GM12891 (cell line): ENCODE data around the gene TMX1.
A peak's percentile ranks its signal among the peaks of the same experiment; 100 is the strongest.

Source experiments
- DNase-seq: peaks from one replicate; pipeline ENCODE4 v3.0.0; 2011; ENCODE audit warnings: low spot score; ENCODE audit not compliant: insufficient read length
- FAIRE-seq: peaks from 2 replicates; lab custom pipeline; 2011; peaks lifted over from hg19 to GRCh38; lab: Jason Lieb, UNC
- PAX5 ChIP-seq: IDR thresholded peaks from 2 replicates; pipeline ENCODE4 v1.6.1; 2011; ENCODE audit warnings: low read length, moderate library complexity, mild to moderate bottlenecking; ENCODE audit not compliant: insufficient read depth, severe bottlenecking
- POLR2A ChIP-seq: IDR thresholded peaks from 2 replicates; pipeline ENCODE4 v1.6.1; 2011; ENCODE audit warnings: low read depth, low read length, control low read depth
- POLR2AphosphoS5 ChIP-seq: IDR thresholded peaks from 2 replicates; pipeline ENCODE4 v1.6.1; 2011; ENCODE audit warnings: low read depth, low read length, control low read depth
- POU2F2 ChIP-seq: IDR thresholded peaks from 2 replicates; pipeline ENCODE4 v1.6.1; 2011; ENCODE audit warnings: low read depth, mild to moderate bottlenecking, control low read depth, low read length, moderate library complexity
- SPI1 ChIP-seq: IDR thresholded peaks from 2 replicates; pipeline ENCODE4 v1.6.1; 2011; ENCODE audit warnings: low read depth, low read length, control low read depth
- TAF1 ChIP-seq: IDR thresholded peaks from 2 replicates; pipeline ENCODE4 v1.6.1; 2011; ENCODE audit warnings: low read depth, low read length, control low read depth

The TMX1 gene

GRCh38 chr14:51285120-51285519, 45.1 kb downstream of the TMX1 start:
- DNase-seq: no peak
- TF ChIP-seq PAX5: no peak
- peak; percentile 59 for TF ChIP-seq POU2F2
- TF ChIP-seq TAF1: no peak
- TF ChIP-seq POLR2AphosphoS5: no peak
- peak; percentile 70 for FAIRE-seq

GRCh38 chr14:51289169-51289568, 49.1 kb downstream of the TMX1 start:
- no peak for FAIRE-seq
- TF ChIP-seq TAF1: no peak
- TF ChIP-seq POU2F2: no peak
- TF ChIP-seq POLR2AphosphoS5: no peak
- no peak for TF ChIP-seq SPI1
- no peak for TF ChIP-seq POLR2A
- TF ChIP-seq PAX5: no peak
- no peak for DNase-seq

DNA sequence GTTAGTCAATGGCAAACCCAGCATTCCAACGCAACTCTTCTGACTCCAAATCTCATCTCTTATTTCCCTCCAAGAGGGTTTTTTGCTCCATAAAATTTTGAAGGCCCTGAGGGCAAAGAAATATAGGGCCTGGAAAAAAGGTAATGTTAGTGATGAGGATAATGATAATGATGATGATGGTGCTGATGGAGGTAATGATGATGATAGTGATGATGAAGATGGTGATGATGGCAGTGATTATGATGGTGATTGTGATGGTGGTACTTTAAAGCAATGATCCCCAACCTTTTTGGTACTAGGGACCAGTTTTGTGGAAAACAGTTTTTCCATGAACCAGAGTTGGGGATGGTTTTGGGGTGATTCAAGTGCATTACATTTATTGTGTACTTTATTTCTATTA, 50.1 kb downstream of the TMX1 start:
- FAIRE-seq: no peak
- TF ChIP-seq POU2F2 (no peak), PAX5 (no peak), TAF1 (no peak)
- DNase-seq: no peak

- TF ChIP-seq POLR2A (no peak), PAX5 (no peak), TAF1 (no peak), POU2F2 (no peak), POLR2AphosphoS5 (no peak), SPI1 (no peak)
- DNase-seq (no peak), FAIRE-seq (no peak)
These were observed 51.0 kb downstream of the TMX1 start for GRCh38 chr14:51291016-51291415.

- no peak for DNase-seq
- no peak for FAIRE-seq
- TF ChIP-seq TAF1: no peak
- no peak for TF ChIP-seq POU2F2
- no peak for TF ChIP-seq SPI1
- no peak for TF ChIP-seq POLR2A
- no peak for TF ChIP-seq POLR2AphosphoS5
- no peak for TF ChIP-seq PAX5
These were observed 53.3 kb downstream of the TMX1 start for GRCh38 chr14:51293149-51293911.

DNA sequence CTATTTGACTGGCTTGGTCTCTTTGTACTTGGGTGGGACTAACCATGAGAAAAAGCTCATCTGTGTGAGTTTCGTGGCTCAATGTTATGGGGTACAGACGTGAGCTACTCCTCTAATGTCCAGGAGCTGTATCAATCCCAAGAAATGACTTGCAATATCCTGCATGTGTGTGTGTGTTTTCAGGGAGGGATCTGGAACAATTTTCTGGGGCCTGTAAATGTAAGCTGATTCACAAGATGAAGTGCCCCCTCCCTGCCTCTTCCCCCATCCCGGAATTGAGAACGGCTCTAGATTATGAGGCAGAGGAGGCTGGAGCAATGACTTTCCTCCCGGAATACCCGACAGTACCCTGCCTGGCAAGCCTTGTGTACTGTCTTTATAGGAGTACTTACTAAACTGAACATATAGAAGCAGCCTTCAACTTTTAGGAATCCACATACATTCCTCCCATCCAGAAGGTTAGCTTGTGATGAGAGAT, 53.9 kb downstream of the TMX1 start:
- DNase-seq (no peak), FAIRE-seq (no peak)
- TF ChIP-seq POLR2A (no peak), TAF1 (no peak), SPI1 (no peak), POLR2AphosphoS5 (no peak)

DNA sequence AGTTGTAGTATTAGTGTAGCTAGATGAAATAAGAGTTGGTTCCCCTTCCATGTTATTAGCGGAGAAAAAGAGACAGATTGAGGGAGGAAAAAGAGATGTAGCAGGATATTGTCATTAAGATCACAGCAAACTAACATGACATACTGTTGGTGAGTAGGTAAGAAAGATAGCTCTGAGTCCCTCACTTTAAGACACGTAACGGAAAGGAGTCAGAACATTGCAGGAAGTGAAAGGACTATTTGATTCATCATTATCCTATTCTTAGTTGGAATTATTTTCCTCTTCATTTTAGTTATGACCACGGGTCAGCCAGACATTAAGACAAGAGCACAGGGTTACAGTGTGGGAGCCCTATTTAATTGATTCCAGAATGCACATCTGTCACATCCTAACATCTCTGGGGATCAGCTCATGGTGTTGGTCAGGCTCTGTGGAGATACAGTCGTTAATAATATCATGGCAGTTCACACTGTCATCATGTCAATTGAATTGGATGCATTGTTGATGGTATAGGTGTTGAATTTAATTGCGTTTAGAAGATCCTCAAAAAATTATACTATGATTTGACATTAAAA, 55.0 kb downstream of the TMX1 start:
- FAIRE-seq (peak; percentile 55), DNase-seq (peak; percentile 3)
- TF ChIP-seq SPI1 (peak; percentile 79), POU2F2 (no peak)

GRCh38 chr14:51295646-51296263, 55.7 kb downstream of the TMX1 start:
- DNase-seq: no peak
- FAIRE-seq: no peak
- TF ChIP-seq POLR2A: no peak
- no peak for TF ChIP-seq SPI1
- TF ChIP-seq TAF1: no peak
- TF ChIP-seq POU2F2: no peak
- TF ChIP-seq PAX5: no peak
- TF ChIP-seq POLR2AphosphoS5: no peak

- no peak for TF ChIP-seq PAX5
- TF ChIP-seq POU2F2: no peak
- no peak for TF ChIP-seq POLR2AphosphoS5
- no peak for TF ChIP-seq SPI1
- no peak for TF ChIP-seq TAF1
- TF ChIP-seq POLR2A: no peak
- DNase-seq (no peak), FAIRE-seq (no peak)
These were observed 57.0 kb downstream of the TMX1 start for GRCh38 chr14:51297066-51297465.

DNA sequence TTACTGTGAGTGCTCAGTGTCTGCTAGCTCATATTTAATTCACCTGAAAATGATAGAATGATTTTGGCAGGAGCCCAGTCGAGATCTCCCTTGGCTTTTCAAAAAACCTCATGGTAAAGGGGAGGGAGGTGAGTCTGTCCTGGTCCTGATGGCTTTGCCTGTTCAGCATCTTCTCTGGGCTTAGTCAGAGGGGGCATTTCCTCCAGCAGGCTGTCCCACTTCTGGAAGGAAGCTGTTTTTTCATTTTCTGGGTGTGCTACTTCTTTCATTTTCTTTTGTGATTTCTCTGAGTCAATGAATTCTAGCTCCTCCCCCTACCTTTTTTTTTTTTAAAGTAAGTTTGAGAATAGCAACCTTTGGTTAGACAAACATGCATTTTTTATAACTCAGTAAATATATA, 58.8 kb downstream of the TMX1 start:
- DNase-seq: no peak
- FAIRE-seq: no peak
- no peak for TF ChIP-seq POLR2A
- TF ChIP-seq PAX5: no peak
- no peak for TF ChIP-seq POU2F2
- no peak for TF ChIP-seq TAF1
- TF ChIP-seq SPI1: no peak
- TF ChIP-seq POLR2AphosphoS5: no peak
